ENCODE data around the gene KPNA1.

The KPNA1 gene

DNA sequence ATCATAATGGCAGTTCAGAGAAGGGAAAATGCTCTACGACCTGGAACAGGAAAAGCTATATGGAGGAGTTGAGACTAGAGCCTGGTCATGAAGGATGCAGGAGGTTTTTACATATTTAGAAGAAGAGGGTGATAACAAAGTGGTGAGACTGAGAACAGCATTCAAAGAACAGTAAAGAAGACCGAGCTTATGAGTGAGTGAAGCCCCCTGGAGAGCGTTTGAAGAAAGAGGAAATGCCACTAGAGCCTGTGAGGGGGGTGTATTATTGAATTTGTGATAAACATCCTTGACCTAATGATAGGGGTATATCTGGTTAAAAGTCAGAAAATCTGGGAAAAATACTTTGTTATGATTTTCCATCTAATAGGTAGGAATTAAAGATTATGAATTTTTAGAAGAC lies 45.2 kb upstream of the KPNA1 start:
- DNase-seq: no peak
- Histone ChIP-seq H3K36me3 (peaks cover 38 to 48% (median 42%) of the 10 kb centered on the region in 3 donors), H3K9me3 (no peaks in the 10 kb centered on the region), H3K4me1 (peaks cover 0 to 21% (median 11%) of the 10 kb centered on the region in 4 donors), H3K4me3 (no peak overlapping the region), H3K27ac (no peak overlapping the region), H3K27me3 (no peaks in the 10 kb centered on the region)
- TF ChIP-seq, protein P1, sequence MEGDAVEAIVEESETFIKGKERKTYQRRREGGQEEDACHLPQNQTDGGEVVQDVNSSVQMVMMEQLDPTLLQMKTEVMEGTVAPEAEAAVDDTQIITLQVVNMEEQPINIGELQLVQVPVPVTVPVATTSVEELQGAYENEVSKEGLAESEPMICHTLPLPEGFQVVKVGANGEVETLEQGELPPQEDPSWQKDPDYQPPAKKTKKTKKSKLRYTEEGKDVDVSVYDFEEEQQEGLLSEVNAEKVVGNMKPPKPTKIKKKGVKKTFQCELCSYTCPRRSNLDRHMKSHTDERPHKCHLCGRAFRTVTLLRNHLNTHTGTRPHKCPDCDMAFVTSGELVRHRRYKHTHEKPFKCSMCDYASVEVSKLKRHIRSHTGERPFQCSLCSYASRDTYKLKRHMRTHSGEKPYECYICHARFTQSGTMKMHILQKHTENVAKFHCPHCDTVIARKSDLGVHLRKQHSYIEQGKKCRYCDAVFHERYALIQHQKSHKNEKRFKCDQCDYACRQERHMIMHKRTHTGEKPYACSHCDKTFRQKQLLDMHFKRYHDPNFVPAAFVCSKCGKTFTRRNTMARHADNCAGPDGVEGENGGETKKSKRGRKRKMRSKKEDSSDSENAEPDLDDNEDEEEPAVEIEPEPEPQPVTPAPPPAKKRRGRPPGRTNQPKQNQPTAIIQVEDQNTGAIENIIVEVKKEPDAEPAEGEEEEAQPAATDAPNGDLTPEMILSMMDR (IDR thresholded peaks at IDR 0.05): no peak
- intact Hi-C loops (cut with DNase I; ENCODE audit: low total_unique reads): no loop called here

DNA sequence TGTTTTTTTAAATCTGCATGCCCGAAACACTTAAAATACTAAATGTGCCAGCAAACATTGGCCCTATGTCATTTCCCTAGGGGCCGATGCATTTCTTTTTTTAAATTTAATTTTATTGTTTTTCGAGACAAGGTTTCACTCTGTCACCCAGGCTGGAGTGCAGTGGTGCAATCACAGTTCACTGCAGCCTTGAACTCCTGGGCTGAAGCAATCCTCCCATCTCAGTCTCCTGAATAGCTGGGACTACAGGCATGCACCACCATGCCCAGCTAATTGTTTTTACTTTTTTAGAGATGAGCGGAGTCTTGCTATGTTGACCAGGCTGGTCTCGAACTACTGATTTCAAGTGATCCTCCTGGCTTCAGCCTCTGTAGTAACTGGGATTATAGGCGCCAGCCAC lies 43.9 kb upstream of the KPNA1 start:
- intact Hi-C loops (cut with DNase I; ENCODE audit: low total_unique reads): no loop called here
- Histone ChIP-seq H3K27me3 (no peaks in the 10 kb centered on the region), H3K36me3 (peaks cover 38 to 61% (median 55%) of the 10 kb centered on the region in 3 donors), H3K4me1 (peaks cover 0 to 17% (median 8%) of the 10 kb centered on the region in 4 donors), H3K4me3 (no peak overlapping the region), H3K9me3 (no peaks in the 10 kb centered on the region), H3K27ac (no peak overlapping the region)
- DNase-seq: no peak
- TF ChIP-seq, protein P1 (IDR thresholded peaks at IDR 0.05): no peak

DNA sequence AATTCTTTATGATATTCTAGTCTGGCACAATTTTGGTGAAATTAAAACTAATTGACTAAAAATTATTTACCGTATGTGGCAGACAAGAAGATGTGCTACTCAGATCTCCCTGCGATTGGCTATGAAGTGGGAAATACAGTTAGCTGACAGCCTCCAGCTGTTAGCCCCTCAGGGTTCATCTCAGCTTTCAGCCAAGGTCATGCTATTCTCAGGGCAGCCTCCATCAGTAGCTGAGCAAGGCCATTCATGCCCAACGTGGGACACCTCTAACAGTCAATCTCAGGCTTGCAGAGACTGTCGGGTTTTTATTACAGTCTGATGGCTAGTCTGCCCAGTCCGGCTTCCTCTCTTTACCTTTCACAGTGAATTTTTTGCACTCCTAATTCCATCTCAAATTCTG lies 42.6 kb upstream of the KPNA1 start:
- peaks cover 38 to 67% (median 56%) of the 10 kb centered on the region in 3 donors for H3K36me3 ChIP-seq

DNA sequence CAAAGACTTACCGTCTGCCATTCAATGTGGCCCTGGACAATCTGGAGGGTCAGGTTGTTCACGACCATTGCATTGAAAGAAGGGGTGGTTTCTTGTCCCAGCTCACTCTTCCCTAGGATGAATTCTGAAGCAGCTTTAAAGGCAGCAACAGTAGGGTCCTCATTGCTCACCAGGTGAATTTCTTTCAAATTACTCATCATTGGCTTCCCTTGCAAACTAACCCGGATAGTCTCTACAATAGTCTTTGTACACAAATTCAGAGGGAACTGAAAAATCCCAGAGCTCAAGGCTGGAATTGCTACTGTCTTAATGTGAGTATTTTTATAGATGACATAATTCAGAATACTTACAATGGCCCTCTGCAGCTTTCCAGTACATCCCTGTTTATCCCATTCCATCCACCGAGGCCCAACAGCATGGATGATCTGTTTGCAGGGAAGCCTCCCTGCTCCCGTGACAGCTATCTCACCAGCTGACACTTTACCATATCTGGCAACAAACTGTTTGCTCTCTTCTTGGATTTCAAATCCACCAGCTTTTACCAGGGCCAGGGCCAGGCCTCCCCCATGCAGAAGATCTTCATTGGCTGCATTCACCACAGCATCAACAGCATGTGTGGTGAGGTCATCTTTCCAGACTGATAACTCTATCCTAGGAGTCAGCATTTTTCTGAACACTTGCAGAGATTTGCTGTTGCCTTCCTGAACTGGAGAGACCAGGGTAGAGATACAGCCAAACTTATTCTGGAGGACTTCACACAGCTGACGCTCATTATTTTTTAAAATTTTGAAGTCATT lies 40.7 kb upstream of the KPNA1 start:
- Histone ChIP-seq H3K4me1 (no peaks in the 10 kb centered on the region), H3K27ac (no peak overlapping the region), H3K9me3 (no peaks in the 10 kb centered on the region), H3K36me3 (peaks cover 51 to 86% (median 72%) of the 10 kb centered on the region in 3 donors), H3K27me3 (no peaks in the 10 kb centered on the region), H3K4me3 (no peak overlapping the region)
- no peak for DNase-seq
- intact Hi-C loops (cut with DNase I; ENCODE audit: low total_unique reads): no loop called here
- TF ChIP-seq, protein P1 (IDR thresholded peaks at IDR 0.05): no peak

More for the DNA sequence above, 42.6 kb upstream of the KPNA1 start:
- no peaks in the 10 kb centered on the region for H3K27me3 ChIP-seq
- peaks cover 0 to 6% (median 0%) of the 10 kb centered on the region in 4 donors for H3K4me1 ChIP-seq
- intact Hi-C loops (cut with DNase I; ENCODE audit: low total_unique reads): no loop called here
- no peak for DNase-seq
- no peak overlapping the region for H3K4me3 ChIP-seq
- TF ChIP-seq, protein P1 (IDR thresholded peaks at IDR 0.05): no peak
- no peak overlapping the region for H3K27ac ChIP-seq
- H3K9me3 ChIP-seq: no peaks in the 10 kb centered on the region

DNA sequence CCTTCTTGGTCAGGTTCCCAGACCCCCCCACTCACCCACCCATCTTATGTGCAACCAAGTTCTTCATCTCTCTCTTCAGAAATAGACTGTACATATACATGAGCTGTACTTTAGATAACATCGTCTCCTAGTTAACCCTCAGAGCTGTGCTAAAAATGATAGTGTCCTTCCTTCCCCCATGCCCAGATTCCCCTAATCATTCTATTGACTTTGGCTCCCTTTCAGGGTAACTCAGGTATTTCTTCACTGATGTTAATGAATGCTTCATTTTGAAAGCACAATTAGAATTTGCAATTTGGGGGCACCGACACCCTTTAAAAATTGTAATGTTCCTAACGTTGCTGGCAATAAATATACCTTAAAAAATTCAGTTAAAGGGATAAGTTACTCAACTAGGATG lies 38.4 kb upstream of the KPNA1 start:
- H3K4me3 ChIP-seq: no peak overlapping the region
- TF ChIP-seq, protein P1 (IDR thresholded peaks at IDR 0.05): no peak
- no peak overlapping the region for H3K27ac ChIP-seq
- intact Hi-C loops (cut with DNase I; ENCODE audit: low total_unique reads): no loop called here
- no peaks in the 10 kb centered on the region for H3K9me3 ChIP-seq
- H3K36me3 ChIP-seq: peaks cover 52 to 93% (median 82%) of the 10 kb centered on the region in 3 donors
- no peak for DNase-seq
- no peaks in the 10 kb centered on the region for H3K27me3 ChIP-seq
- H3K4me1 ChIP-seq: no peaks in the 10 kb centered on the region
